Uterus (tissue), 2 donors: ENCODE data around the gene ST6GALNAC5.

Source experiments
- CTCF ChIP-seq, 4 experiments: fragments of 200-600 bp in 2 of 4; fragments of 450-650 bp in 2 of 4; sonication (generic) in 2 of 4; IDR thresholded peaks; one replicate each; pipeline ENCODE4 v1.5.1; 2016 to 2019; ENCODE audit warnings: antibody characterized with exemption in 4 of 4, mild to moderate bottlenecking in 2 of 4, moderate library complexity in 1 of 4
- POLR2A ChIP-seq, 2 donors: fragments of 450-650 bp; IDR thresholded peaks; one replicate each; pipeline ENCODE4 v1.6.1; 2016; ENCODE audit warnings: antibody characterized with exemption in 2 of 2, mild to moderate bottlenecking in 1 of 2, moderate library complexity in 1 of 2

GRCh38 chr1:76993036-76993435, 125.8 kb downstream of the ST6GALNAC5 start:
- TF ChIP-seq CTCF (IDR thresholded peaks at IDR 0.05) = no peak
- TF ChIP-seq POLR2A (IDR thresholded peaks at IDR 0.05) = no peak
